ENCODE results near the gene KCNH3.
"Not testable (repeated sequence)": the region's sequence is repeated elsewhere in the genome, so short reads cannot be mapped to it uniquely, and the experiment has no call there.

The KCNH3 gene

GRCh38 chr12:49538510-49539403 lies at the start of gene KCNH3:
Gene KCNH3 (plus strand): TSS chr12:49539030. CDS start chr12:49539417, 387 bp downstream.
- peak; percentile 75 for DNase-seq (ENCODE audit: low read depth, low spot score)

- no peak for DNase-seq (ENCODE audit: low read depth, low spot score)
Observed at GRCh38 chr12:49489154-49489553, 49.7 kb upstream of the KCNH3 start.

- no peak for DNase-seq (ENCODE audit: low read depth, low spot score)
Observed at GRCh38 chr12:49489720-49490119, 49.1 kb upstream of the KCNH3 start.

- DNase-seq (ENCODE audit: low read depth, low spot score), result no peak
Observed at GRCh38 chr12:49491823-49492222, 47.0 kb upstream of the KCNH3 start.

GRCh38 chr12:49493900-49494299 lies 44.9 kb upstream of the KCNH3 start:
- DNase-seq (ENCODE audit: low read depth, low spot score), result no peak

GRCh38 chr12:49496417-49497360 lies 42.1 kb upstream of the KCNH3 start:
- DNase-seq (ENCODE audit: low read depth, low spot score), result no peak

- no peak for DNase-seq (ENCODE audit: low read depth, low spot score)
Observed at GRCh38 chr12:49501895-49502294, 36.9 kb upstream of the KCNH3 start.

GRCh38 chr12:49502590-49502989 lies 36.2 kb upstream of the KCNH3 start:
- no peak for DNase-seq (ENCODE audit: low read depth, low spot score)

GRCh38 chr12:49503674-49504180 lies 35.1 kb upstream of the KCNH3 start:
- DNase-seq (ENCODE audit: low read depth, low spot score), result no peak

GRCh38 chr12:49505672-49506071 lies 33.2 kb upstream of the KCNH3 start:
- DNase-seq (ENCODE audit: low read depth, low spot score), result no peak

- no peak for DNase-seq (ENCODE audit: low read depth, low spot score)
Observed at GRCh38 chr12:49507139-49507538, 31.7 kb upstream of the KCNH3 start.

GRCh38 chr12:49509681-49510080 lies 29.1 kb upstream of the KCNH3 start:
- DNase-seq (ENCODE audit: low read depth, low spot score), result not testable (repeated sequence)

- DNase-seq (ENCODE audit: low read depth, low spot score), result no peak
Observed at GRCh38 chr12:49511410-49511809, 27.4 kb upstream of the KCNH3 start.

- DNase-seq (ENCODE audit: low read depth, low spot score), result no peak
Observed at GRCh38 chr12:49512546-49512945, 26.3 kb upstream of the KCNH3 start.

- DNase-seq (ENCODE audit: low read depth, low spot score), result no peak
Observed at GRCh38 chr12:49515266-49515665, 23.6 kb upstream of the KCNH3 start.

GRCh38 chr12:49518914-49519573 lies 19.8 kb upstream of the KCNH3 start:
- no peak for DNase-seq (ENCODE audit: low read depth, low spot score)

GRCh38 chr12:49519574-49519936 lies 19.3 kb upstream of the KCNH3 start:
- no peak for DNase-seq (ENCODE audit: low read depth, low spot score)

- no peak for DNase-seq (ENCODE audit: low read depth, low spot score)
Observed at GRCh38 chr12:49521389-49521788, 17.4 kb upstream of the KCNH3 start.

GRCh38 chr12:49524660-49525324 lies 14.0 kb upstream of the KCNH3 start:
- no peak for DNase-seq (ENCODE audit: low read depth, low spot score)

- no peak for DNase-seq (ENCODE audit: low read depth, low spot score)
Observed at GRCh38 chr12:49525942-49526341, 12.9 kb upstream of the KCNH3 start.
